ENCODE data around the gene MIB1.
"Not testable (repeated sequence)": the region's sequence is repeated elsewhere in the genome, so short reads cannot be mapped to it uniquely, and the experiment has no call there.

MIB1 gene

DNA sequence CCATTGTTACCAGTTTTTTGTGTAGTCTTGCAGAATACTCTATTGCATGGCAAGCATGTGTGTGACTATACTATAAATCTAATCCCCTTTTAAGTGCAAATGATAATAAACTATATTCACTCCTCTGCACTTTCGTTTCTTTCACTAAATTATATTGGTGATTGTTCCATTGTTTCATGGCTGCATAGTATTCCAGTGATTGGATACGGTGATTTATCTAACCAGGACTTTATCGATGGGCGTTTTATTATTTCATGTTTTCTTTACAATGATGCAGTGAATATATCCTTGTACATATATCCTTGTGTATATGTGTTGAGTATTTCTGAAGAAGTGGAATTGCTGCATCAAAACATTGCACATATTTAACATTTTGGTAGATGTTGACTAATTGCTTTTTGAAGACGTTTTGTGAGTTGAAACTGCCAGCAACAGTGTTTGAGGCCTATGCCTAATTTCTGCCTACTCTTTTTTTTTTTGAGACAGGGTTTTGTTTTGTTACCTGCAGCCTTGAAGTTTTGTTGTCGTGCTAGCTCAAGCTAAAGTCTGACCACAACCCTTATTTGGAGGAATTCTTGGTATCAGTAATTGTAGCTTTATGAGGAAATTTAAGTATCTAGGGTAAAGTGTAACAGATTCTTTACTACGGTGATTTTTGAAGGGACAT is 2.7 kb downstream of the MIB1 start:
- DNase-seq (no peak), ATAC-seq (no peak)

- ATAC-seq (no peak), DNase-seq (no peak)
Measured at GRCh38 chr18:21745231-21745630, 4.6 kb downstream of the MIB1 start.

GRCh38 chr18:21747268-21747667 is 6.7 kb downstream of the MIB1 start:
- DNase-seq (no peak), ATAC-seq (no peak)

DNA sequence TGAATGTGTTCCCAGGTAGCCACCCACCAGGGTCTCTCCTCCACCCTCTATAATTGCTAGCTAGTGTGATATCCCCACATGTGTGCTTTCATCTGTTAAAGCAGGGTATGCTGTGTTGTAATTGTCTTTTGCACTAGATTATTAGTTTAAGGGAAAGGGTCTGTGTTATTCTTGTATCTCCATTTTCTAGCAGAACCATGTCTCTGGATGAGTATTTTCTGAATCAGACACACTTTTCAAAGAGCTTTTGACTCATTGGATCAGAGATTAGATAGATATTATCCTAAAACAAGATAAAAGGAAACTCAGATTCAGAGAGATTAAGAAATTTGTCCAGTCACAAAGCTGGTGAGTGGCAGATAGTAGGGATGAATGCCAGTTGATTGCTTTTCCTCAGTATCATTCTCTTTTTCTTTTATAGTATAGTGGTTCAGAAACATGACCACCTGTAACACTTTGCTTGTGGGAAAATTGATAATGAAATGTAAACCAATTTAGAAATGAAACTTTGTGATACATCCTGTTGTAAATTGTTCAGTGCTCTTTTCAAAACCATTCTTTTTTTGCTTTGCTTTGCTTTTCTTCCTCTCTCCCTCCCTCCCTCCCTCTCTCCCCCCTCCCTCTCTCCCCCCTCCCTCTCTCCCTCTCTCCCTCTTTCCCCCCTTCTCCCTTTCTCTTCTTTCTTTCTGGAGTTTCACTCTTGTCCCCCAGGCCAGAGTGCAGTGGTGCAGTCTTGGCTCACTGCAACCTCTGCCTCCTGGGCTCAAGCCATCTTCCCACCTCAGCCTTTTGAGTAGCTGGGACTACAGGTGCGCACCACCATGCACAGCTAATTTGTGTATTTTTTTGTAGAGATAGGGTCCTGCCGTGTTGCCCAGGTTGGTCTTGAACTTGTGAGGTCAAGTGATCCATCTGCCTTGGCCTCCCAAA is 7.4 kb downstream of the MIB1 start:
- no peak for ATAC-seq

GRCh38 chr18:21757833-21758232 is 17.2 kb downstream of the MIB1 start:
- DNase-seq (no peak), ATAC-seq (no peak)

More for the DNA sequence above, 7.4 kb downstream of the MIB1 start:
- no peak for DNase-seq

- DNase-seq (no peak), ATAC-seq (no peak)
Measured at GRCh38 chr18:21759836-21760235, 19.2 kb downstream of the MIB1 start.

GRCh38 chr18:21760321-21760720 is 19.7 kb downstream of the MIB1 start:
- DNase-seq (no peak), ATAC-seq (no peak)

GRCh38 chr18:21761471-21762115 is 21.0 kb downstream of the MIB1 start:
- DNase-seq (no peak), ATAC-seq (no peak)

- ATAC-seq = no peak
- DNase-seq = no peak
Measured at GRCh38 chr18:21762181-21762772, 21.7 kb downstream of the MIB1 start.

DNA sequence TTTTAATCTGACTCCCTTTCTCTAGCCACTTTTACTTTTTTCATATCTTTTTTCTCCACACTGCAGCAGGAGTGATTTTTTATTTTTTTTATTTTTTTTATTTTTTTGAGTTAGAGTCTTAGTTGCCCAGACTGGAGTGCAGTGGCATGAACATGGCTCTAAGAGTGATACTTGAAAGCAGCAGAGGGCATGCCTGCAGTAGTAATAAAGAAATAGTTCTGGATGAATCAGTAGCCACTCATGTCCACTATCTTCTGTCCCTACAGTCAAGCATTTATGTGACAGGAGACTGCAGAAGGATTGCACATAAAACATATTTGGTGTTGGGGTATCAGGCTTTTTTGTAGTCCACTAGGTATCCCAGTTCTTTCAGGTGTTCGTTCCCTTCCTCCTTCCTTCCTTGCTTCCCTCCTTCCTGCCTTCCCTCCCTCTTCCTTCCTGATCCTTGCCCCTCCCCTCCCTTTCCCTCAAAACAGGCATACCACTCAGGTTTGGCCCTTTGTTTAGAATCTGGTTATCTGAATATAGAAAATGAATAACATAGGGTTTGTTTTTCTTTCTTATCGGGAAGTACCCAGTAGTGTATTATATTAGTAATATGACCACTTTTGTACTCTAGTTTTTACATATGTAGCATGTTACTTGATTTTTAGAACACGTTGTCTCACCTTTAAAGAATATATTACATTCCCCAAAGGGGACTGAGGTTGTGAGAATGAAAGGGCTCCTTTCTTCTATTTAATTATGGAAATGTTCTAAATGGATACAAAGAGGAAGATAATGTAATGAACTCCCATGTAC is 23.5 kb downstream of the MIB1 start:
- ATAC-seq (no peak), DNase-seq (no peak)

GRCh38 chr18:21769206-21769605 is 28.6 kb downstream of the MIB1 start:
- no peak for ATAC-seq
- DNase-seq = no peak

DNA sequence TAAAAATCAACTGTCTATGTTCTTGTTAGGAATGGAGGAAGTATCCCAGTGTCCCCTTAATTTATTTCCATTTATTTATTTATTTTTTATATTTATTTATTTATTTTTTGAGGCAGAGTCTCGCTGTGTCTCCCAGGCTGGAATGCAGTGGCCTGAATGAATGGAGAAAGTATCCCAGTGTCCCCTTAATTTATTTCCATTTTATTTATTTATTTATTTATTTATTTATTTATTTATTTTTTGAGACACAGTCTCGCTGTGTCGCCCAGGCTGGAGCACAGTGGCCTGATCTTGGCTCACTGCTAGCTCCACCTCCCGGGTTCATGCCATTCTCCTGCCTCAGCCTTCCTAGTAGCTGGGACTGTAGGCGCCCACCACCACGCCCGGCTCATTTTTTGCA is 34.1 kb downstream of the MIB1 start:
- no peak for DNase-seq
- no peak for ATAC-seq

DNA sequence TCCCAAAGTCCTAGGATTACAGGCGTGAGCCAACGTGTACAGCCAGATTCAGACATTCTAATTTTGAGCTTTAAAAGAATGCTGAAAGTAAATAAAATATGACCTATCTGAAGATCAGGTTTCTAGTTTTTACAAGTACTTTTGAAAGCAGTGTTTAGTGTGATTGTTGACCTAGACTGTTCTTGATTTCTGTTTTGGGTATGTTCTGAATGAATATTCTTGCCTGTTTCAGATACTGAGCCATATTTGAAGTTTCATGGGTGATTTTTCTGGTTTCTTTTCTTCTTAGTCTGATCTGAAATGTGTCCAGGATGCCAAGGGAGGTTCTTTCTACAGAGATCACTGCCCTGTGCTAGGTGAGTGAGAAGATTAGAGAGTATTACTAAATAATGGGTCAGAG is 37.2 kb downstream of the MIB1 start:
- DNase-seq (no peak), ATAC-seq (no peak)

- no peak for DNase-seq
- ATAC-seq = no peak
Measured at GRCh38 chr18:21786526-21786925, 45.9 kb downstream of the MIB1 start.

DNA sequence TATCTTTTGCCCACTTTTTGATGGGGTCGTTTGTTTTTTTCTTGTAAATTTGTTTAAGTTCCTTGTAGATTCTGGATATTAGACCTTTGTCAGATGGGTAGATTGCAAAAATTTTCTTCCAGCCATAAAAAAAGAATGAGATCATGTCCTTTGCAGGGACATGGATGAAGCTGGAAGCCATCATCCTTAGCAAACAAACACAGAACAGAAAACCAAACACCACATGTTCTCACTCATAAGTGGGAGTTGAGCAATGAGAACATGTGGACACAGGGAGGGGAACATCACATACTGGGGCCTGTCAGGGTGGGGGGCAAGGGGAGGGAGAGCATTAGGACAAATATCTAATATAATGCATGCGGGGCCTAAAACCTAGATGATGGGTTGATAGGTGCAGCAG is 55.5 kb downstream of the MIB1 start:
- not testable (repeated sequence) for ATAC-seq, DNase-seq

DNA sequence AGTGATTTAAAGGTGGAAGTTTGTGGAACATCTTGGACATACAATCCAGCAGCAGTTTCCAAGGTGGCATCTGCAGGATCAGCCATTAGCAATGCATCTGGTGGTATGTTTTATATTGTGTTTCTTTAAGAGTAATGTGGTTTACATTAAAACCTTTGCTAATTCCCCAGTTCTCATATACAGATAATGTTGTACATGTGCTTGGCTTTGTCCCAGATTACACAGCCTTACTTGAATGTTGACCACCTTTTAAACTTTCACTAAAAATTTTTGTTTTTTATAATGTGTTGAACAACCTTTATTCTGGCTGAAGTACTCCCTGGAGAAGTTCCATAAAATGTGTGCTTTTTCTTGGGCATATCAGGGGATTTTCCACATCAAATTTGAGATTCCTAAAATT is 57.5 kb downstream of the MIB1 start:
- DNase-seq (no peak), ATAC-seq (no peak)

GRCh38 chr18:21799721-21800120 is 59.1 kb downstream of the MIB1 start:
- no peak for ATAC-seq
- DNase-seq = no peak

- ATAC-seq = no peak
Measured at GRCh38 chr18:21803495-21803894, 62.9 kb downstream of the MIB1 start.

DNA sequence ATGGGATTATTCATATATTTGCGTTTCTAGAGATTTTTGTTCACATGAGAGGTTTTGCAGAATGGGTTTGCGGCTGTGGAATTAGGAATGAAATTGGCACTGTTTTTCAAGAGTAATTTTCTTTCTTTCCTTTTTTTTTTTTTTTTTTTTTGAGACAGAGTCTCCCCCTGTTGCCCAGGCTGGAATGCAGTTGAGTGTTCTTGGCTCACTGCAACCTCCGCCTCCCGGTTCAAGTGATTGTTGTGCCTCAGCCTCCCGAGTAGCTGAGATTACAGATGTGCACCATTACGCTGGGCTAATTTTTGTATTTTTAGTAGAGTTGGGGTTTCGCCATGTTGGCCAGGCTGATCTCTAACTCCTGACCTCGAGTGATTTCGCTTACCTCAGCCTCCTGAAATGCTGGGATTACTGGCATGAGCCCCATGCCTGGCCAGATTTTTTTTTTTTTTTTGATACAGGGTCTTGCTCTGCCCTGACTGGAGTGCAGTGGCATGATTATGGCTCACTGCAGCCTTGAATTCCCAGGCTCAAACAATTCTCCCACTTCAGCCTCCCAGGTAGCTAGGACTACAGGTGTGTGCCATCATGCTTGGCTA is 65.3 kb downstream of the MIB1 start:
- no peak for DNase-seq
- ATAC-seq = no peak

More at GRCh38 chr18:21803495-21803894, 62.9 kb downstream of the MIB1 start:
- DNase-seq = no peak

- no peak for ATAC-seq
- DNase-seq = no peak
Measured at GRCh38 chr18:21808185-21808584, 67.6 kb downstream of the MIB1 start.

GRCh38 chr18:21809725-21810124 is 69.1 kb downstream of the MIB1 start:
- ATAC-seq (no peak), DNase-seq (no peak)

Data from stimulated activated naive CD8-positive, alpha-beta T cell treated with anti-CD3 and anti-CD28 coated beads, Interleukin-15, Interleukin-2, amounts not matched to agents 100 U/mL and 50 U/mL, for 24 hours (primary cell).